ENCODE results near the gene SLMAP.
"Not testable (repeated sequence)": the region's sequence is repeated elsewhere in the genome, so short reads cannot be mapped to it uniquely, and the experiment has no call there.

The SLMAP gene

GRCh38 chr3:57796261-57796660, 40.2 kb downstream of the SLMAP start:
- no peak for DNase-seq

GRCh38 chr3:57797701-57798487, 41.8 kb downstream of the SLMAP start:
- DNase-seq, result no peak

GRCh38 chr3:57803647-57804081, 47.6 kb downstream of the SLMAP start:
- no peak for DNase-seq

- DNase-seq, result no peak
Observed at GRCh38 chr3:57805266-57805665, 49.2 kb downstream of the SLMAP start.

GRCh38 chr3:57805674-57806073, 49.6 kb downstream of the SLMAP start:
- DNase-seq, result no peak

- not testable (repeated sequence) for DNase-seq
Observed at GRCh38 chr3:57806195-57806594, 50.1 kb downstream of the SLMAP start.

GRCh38 chr3:57808961-57809608, 53.0 kb downstream of the SLMAP start:
- DNase-seq, result no peak

- DNase-seq, result no peak
Observed at GRCh38 chr3:57809609-57809968, 53.5 kb downstream of the SLMAP start.

- no peak for DNase-seq
Observed at GRCh38 chr3:57810048-57810447, 53.9 kb downstream of the SLMAP start.

GRCh38 chr3:57810471-57811137, 54.5 kb downstream of the SLMAP start:
- no peak for DNase-seq

- peak; percentile 42 to 48 for DNase-seq
Observed at GRCh38 chr3:57815036-57815435, 58.9 kb downstream of the SLMAP start.

GRCh38 chr3:57816471-57817095, 60.5 kb downstream of the SLMAP start:
- no peak for DNase-seq

GRCh38 chr3:57818772-57819171, 62.7 kb downstream of the SLMAP start:
- no peak for DNase-seq

- DNase-seq, result no peak
Observed at GRCh38 chr3:57820479-57820878, 64.4 kb downstream of the SLMAP start.

- no peak for DNase-seq
Observed at GRCh38 chr3:57821765-57822164, 65.7 kb downstream of the SLMAP start.

GRCh38 chr3:57822686-57823085, 66.6 kb downstream of the SLMAP start:
- DNase-seq, result no peak

- no peak for DNase-seq
Observed at GRCh38 chr3:57825116-57825515, 69.0 kb downstream of the SLMAP start.

- DNase-seq, result no peak
Observed at GRCh38 chr3:57826245-57826951, 70.3 kb downstream of the SLMAP start.

GRCh38 chr3:57826952-57827723, 71.0 kb downstream of the SLMAP start:
- no peak for DNase-seq

- DNase-seq, result no peak
Observed at GRCh38 chr3:57827757-57828156, 71.6 kb downstream of the SLMAP start.

- DNase-seq, result no peak
Observed at GRCh38 chr3:57832486-57832885, 76.4 kb downstream of the SLMAP start.

GRCh38 chr3:57832900-57833313, 76.8 kb downstream of the SLMAP start:
- DNase-seq, result no peak
